Muscle of arm (tissue), 12 donors: Measurements from ENCODE around the gene RPS6KA1. TPM values are rescaled to one million over a fixed set of nuclear protein-coding genes. Genes with fewer than 3 reads are reported as not detected.
A peak's percentile ranks its signal among the peaks of the same experiment; 100 is the strongest.

Source experiments
- DNase-seq: peaks from one replicate; pipeline ENCODE4 v3.0.0-alpha.2; 2013
- polyA plus RNA-seq, 12 donors: library from polyadenylated mRNA; unstranded; fragments of 120-200 nt; gene quantifications; one replicate each; pipeline ENCODE4 v1.2.1, GENCODE V29; 2013; ENCODE audit not compliant: insufficient read length in 12 of 12

RPS6KA1 gene
- polyA plus RNA-seq, 12 donors, result 4.2 to 31.6 (median 5.9) TPM; not detected in 1

GRCh38 chr1:26530895-26531598 is 1.5 kb downstream of the RPS6KA1 start:
- DNase-seq, result no peak

- DNase-seq, result no peak
Observed at GRCh38 chr1:26531651-26532131, 2.1 kb downstream of the RPS6KA1 start.

GRCh38 chr1:26533951-26534509 is 4.5 kb downstream of the RPS6KA1 start:
- no peak for DNase-seq

- no peak for DNase-seq
Observed at GRCh38 chr1:26535201-26535600, 5.6 kb downstream of the RPS6KA1 start.

GRCh38 chr1:26536081-26536480 is 6.5 kb downstream of the RPS6KA1 start:
- DNase-seq, result no peak

- DNase-seq, result no peak
Observed at GRCh38 chr1:26536521-26536920, 7.0 kb downstream of the RPS6KA1 start.

- no peak for DNase-seq
Observed at GRCh38 chr1:26537951-26538352, 8.4 kb downstream of the RPS6KA1 start.

GRCh38 chr1:26538480-26539412 is 9.2 kb downstream of the RPS6KA1 start:
- DNase-seq, result no peak

- DNase-seq, result no peak
Observed at GRCh38 chr1:26539722-26540121, 10.2 kb downstream of the RPS6KA1 start.

- DNase-seq, result no peak
Observed at GRCh38 chr1:26540351-26540750, 10.8 kb downstream of the RPS6KA1 start.

- DNase-seq, result no peak
Observed at GRCh38 chr1:26541431-26541815, 11.9 kb downstream of the RPS6KA1 start.

- DNase-seq, result peak; percentile 43
Observed at GRCh38 chr1:26541816-26542711, 12.5 kb downstream of the RPS6KA1 start.

- DNase-seq, result no peak
Observed at GRCh38 chr1:26542771-26543451, 13.3 kb downstream of the RPS6KA1 start.

- no peak for DNase-seq
Observed at GRCh38 chr1:26543462-26543861, 13.9 kb downstream of the RPS6KA1 start.

- DNase-seq, result no peak
Observed at GRCh38 chr1:26544126-26544525, 14.6 kb downstream of the RPS6KA1 start.

- DNase-seq, result no peak
Observed at GRCh38 chr1:26545969-26546323, 16.4 kb downstream of the RPS6KA1 start.

GRCh38 chr1:26546375-26546774 is 16.8 kb downstream of the RPS6KA1 start:
- no peak for DNase-seq

GRCh38 chr1:26546819-26547218 is 17.3 kb downstream of the RPS6KA1 start:
- DNase-seq, result no peak

- no peak for DNase-seq
Observed at GRCh38 chr1:26548841-26549240, 19.3 kb downstream of the RPS6KA1 start.

- no peak for DNase-seq
Observed at GRCh38 chr1:26550946-26551345, 21.4 kb downstream of the RPS6KA1 start.

GRCh38 chr1:26552720-26553119 is 23.2 kb downstream of the RPS6KA1 start:
- no peak for DNase-seq
